Measurements from ENCODE around the gene NIFK. TPM values are rescaled to one million over a fixed set of nuclear protein-coding genes. Genes with fewer than 3 reads are reported as not detected.

Gene NIFK
- polyA plus RNA-seq, 1 experiment = 52.8 TPM

GRCh38 chr2:121776885-121777698, 40.4 kb upstream of the NIFK start:
- CTCF ChIA-PET = interaction anchor here (1.7 kb wide), 1 partner anchor 34 kb away, joined by 3 read pairs; no protein-coding TSS in a partner anchor
- TF ChIP-seq CTCF (IDR thresholded peaks at IDR 0.05; ENCODE audit: low read depth, low read length) = no peak

DNA sequence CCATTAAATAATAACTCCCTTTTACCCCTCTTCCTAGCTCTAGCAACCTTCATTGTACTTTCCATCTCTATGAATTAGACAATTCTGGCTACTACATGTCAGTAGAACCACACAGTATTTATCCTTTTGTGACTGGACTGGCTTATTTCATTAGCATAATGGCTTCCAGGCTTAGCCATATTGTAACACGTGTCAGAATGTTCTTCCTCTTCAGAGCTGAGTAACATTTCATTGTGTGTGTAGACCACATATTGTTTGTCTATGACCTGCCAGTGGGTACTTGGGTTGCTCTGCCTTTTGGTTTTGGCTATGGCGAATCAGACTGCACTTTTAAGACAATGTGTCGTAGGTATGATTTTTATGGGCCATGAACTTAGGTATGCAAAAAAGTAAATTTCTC, 39.7 kb upstream of the NIFK start:
- no peak for TF ChIP-seq CTCF (IDR thresholded peaks at IDR 0.05; ENCODE audit: low read depth, low read length)
- Histone ChIP-seq H3K27ac (ENCODE audit: low read depth, low read length) (no peak overlapping the region), H3K27me3 (ENCODE audit: control insufficient read depth, insufficient read depth, low read length) (peaks cover 4% of the 10 kb centered on the region), H3K9me3 (ENCODE audit: control insufficient read depth, insufficient read depth, low read length) (no peaks in the 10 kb centered on the region), H3K4me3 (ENCODE audit: low read depth, low read length) (no peak overlapping the region)
- ChIA-PET CTCF (no interaction called here), POLR2A (no interaction called here)
- no peak for DNase-seq (ENCODE audit: low read depth, low spot score)

More at GRCh38 chr2:121776885-121777698, 40.4 kb upstream of the NIFK start:
- no peak for DNase-seq (ENCODE audit: low read depth, low spot score)
- peaks cover 9% of the 10 kb centered on the region for H3K27me3 ChIP-seq (ENCODE audit: control insufficient read depth, insufficient read depth, low read length)
- no peak overlapping the region for H3K27ac ChIP-seq (ENCODE audit: low read depth, low read length)
- H3K9me3 ChIP-seq (ENCODE audit: control insufficient read depth, insufficient read depth, low read length) = no peaks in the 10 kb centered on the region; the same call in 1 of the 2 replicates
- POLR2A ChIA-PET = interaction anchor here (0.5 kb wide), 1 partner anchor 245 kb away, joined by 3 read pairs; no protein-coding TSS in a partner anchor
- no peak overlapping the region for H3K4me3 ChIP-seq (ENCODE audit: low read depth, low read length)

- DNase-seq (ENCODE audit: low read depth, low spot score) = no peak
- Histone ChIP-seq H3K9me3 (ENCODE audit: control insufficient read depth, insufficient read depth, low read length) (no peaks in the 10 kb centered on the region), H3K27me3 (ENCODE audit: control insufficient read depth, insufficient read depth, low read length) (no peaks in the 10 kb centered on the region), H3K27ac (ENCODE audit: low read depth, low read length) (no peak overlapping the region), H3K4me3 (ENCODE audit: low read depth, low read length) (no peak overlapping the region)
- CTCF ChIA-PET = interaction anchor here (0.9 kb wide), 1 partner anchor 10 kb away, joined by 3 read pairs; no protein-coding TSS in a partner anchor
- no peak for TF ChIP-seq CTCF (IDR thresholded peaks at IDR 0.05; ENCODE audit: low read depth, low read length)
- POLR2A ChIA-PET = no interaction called here
These were observed 37.6 kb upstream of the NIFK start for GRCh38 chr2:121774235-121774634.

GRCh38 chr2:121771976-121772742, 35.5 kb upstream of the NIFK start:
- peak; percentile 15 for DNase-seq (ENCODE audit: low read depth, low spot score)
- ChIA-PET POLR2A (no interaction called here), CTCF (no interaction called here)
- Histone ChIP-seq H3K4me3 (ENCODE audit: low read depth, low read length) (no peak overlapping the region), H3K27me3 (ENCODE audit: control insufficient read depth, insufficient read depth, low read length) (no peaks in the 10 kb centered on the region), H3K27ac (ENCODE audit: low read depth, low read length) (no peak overlapping the region), H3K9me3 (ENCODE audit: control insufficient read depth, insufficient read depth, low read length) (no peaks in the 10 kb centered on the region)
- no peak for TF ChIP-seq CTCF (IDR thresholded peaks at IDR 0.05; ENCODE audit: low read depth, low read length)
